K562 (cell line): Measurements from ENCODE around the gene RETNLB. TPM values are rescaled to one million over a fixed set of nuclear protein-coding genes. Genes with fewer than 3 reads are reported as not detected.

ENCODE experiments used
- ATAC-seq: fragments of 200-7000 bp; cut with Tn5 transposase; 3 replicates; pipeline ENCODE4 v1.9.1; 2020; ENCODE audit warnings: moderate library complexity
- BruUV-seq: library from RNA; stranded (reverse); fragments of 400-500 nt; replicated peaks from 2 replicates; lab custom pipeline; 2021; lab: Mats Ljungman, UMichigan
- CTCF ChIA-PET: fragments of 300-600 bp; formaldehyde crosslinking; extraction: SDS; loops from one replicate; lab custom pipeline; 2021; ENCODE audit warnings: low intra/inter-chr PET ratio; lab: Yijun Ruan, JAX
- POLR2A ChIA-PET: fragments of 300-600, 350-650 bp; sonication (Branson Sonifier 250); formaldehyde crosslinking; extraction: SDS; loops from one replicate; lab custom pipeline; 2021; ENCODE audit warnings: antibody characterized with exemption, inconsistent platforms; lab: Yijun Ruan, JAX
- DNase-seq, 4 experiments: peaks; one replicate each; pipeline versions ENCODE4 v3.0.0 to v3.0.0-alpha.2; 2011 to 2018; ENCODE audit warnings: low spot score in 3 of 4, mixed read lengths in 3 of 4; ENCODE audit errors: extremely low read depth in 1 of 4
- FAIRE-seq: peaks from 2 replicates; lab custom pipeline; 2011; peaks lifted over from hg19 to GRCh38; lab: Jason Lieb, UNC
- H2AFZ ChIP-seq: 2 replicates; pipeline ENCODE4 v1.6.0; 2011; ENCODE audit warnings: low read depth, low read length, control low read depth, inconsistent platforms
- H3K27ac ChIP-seq: fragments of 200-600 bp; 3 replicates; pipeline ENCODE4 v1.8.0; 2011; ENCODE audit warnings: low read depth, mild to moderate bottlenecking, control low read depth, inconsistent platforms, low read length, moderate library complexity, mixed read lengths; ENCODE audit errors: extremely low read depth
- H3K27me3 ChIP-seq, 2 experiments: fragments of 300-600 bp in 1 of 2; 2 replicates in 1 of 2; 3 replicates in 1 of 2; pipeline versions ENCODE4 v1.6.0 to v1.8.0; 2011; ENCODE audit warnings: inconsistent platforms in 2 of 2, low read length in 2 of 2, mild to moderate bottlenecking in 1 of 2, mixed read lengths in 1 of 2, moderate library complexity in 1 of 2; ENCODE audit not compliant: control insufficient read depth in 2 of 2, insufficient read depth in 2 of 2
- H3K36me3 ChIP-seq: fragments of 300-600 bp; 3 replicates; pipeline ENCODE4 v1.8.0; 2011; ENCODE audit warnings: mild to moderate bottlenecking, low read length, inconsistent platforms; ENCODE audit not compliant: control insufficient read depth, insufficient read depth
- H3K4me1 ChIP-seq, 2 experiments: fragments of 200-600 bp in 1 of 2; replicated peaks in 1 of 2; 2 replicates in 1 of 2; 3 replicates in 1 of 2; pipeline versions ENCODE4 v1.5.1 to v1.8.0; 2011; ENCODE audit warnings: inconsistent platforms in 2 of 2, low read length in 2 of 2, mild to moderate bottlenecking in 1 of 2, mixed read lengths in 1 of 2, moderate library complexity in 1 of 2; ENCODE audit not compliant: control insufficient read depth in 2 of 2, insufficient read depth in 2 of 2
- H3K4me2 ChIP-seq: 2 replicates; pipeline ENCODE4 v1.6.1; 2011; ENCODE audit warnings: low read length, control low read depth, inconsistent platforms, mixed read lengths; ENCODE audit not compliant: insufficient read depth
- H3K4me3 ChIP-seq: fragments of 200-600 bp; sonication (generic), shearing (Covaris generic); 2 replicates; pipeline ENCODE4 v1.5.1; 2016; ENCODE audit warnings: control low read depth, inconsistent platforms
- H3K79me2 ChIP-seq: fragments of 200-600 bp; 3 replicates; pipeline ENCODE4 v1.8.0; 2011; ENCODE audit warnings: low read length, inconsistent platforms; ENCODE audit not compliant: control insufficient read depth, insufficient read depth
- H3K9ac ChIP-seq, 2 experiments: 2 replicates each; pipeline versions ENCODE4 v1.6.0 to v1.6.1; 2011; ENCODE audit warnings: low read depth in 2 of 2, low read length in 2 of 2, control low read depth in 1 of 2, inconsistent platforms in 1 of 2, mild to moderate bottlenecking in 1 of 2, mixed read lengths in 1 of 2; ENCODE audit not compliant: insufficient read depth in 1 of 2
- H3K9me1 ChIP-seq: one replicate; pipeline ENCODE4 v1.6.0; 2011; ENCODE audit warnings: inconsistent platforms, mild to moderate bottlenecking, low read length, moderate library complexity; ENCODE audit not compliant: control insufficient read depth, insufficient read depth
- H3K9me3 ChIP-seq: replicated peaks from 2 replicates; pipeline ENCODE4 v1.5.1; 2011; ENCODE audit warnings: low read depth, low read length, inconsistent platforms; ENCODE audit not compliant: control insufficient read depth, insufficient read depth
- H4K20me1 ChIP-seq: replicated peaks from 2 replicates; pipeline ENCODE4 v1.6.1; 2011; ENCODE audit warnings: low read length, inconsistent platforms, mixed read lengths; ENCODE audit not compliant: control insufficient read depth, insufficient read depth
- CBFA2T3 ChIP-seq: fragments of 450-650 bp; IDR thresholded peaks from 2 replicates; pipeline ENCODE4 v1.6.1; 2017
- SAP30 ChIP-seq: fragments of 200-600 bp; sonication (generic); IDR thresholded peaks from 2 replicates; pipeline ENCODE4 v1.6.1; 2012; ENCODE audit warnings: borderline replicate concordance, low read depth, mild to moderate bottlenecking, moderate library complexity, low read length, control low read depth, inconsistent platforms; ENCODE audit not compliant: insufficient read depth, poor library complexity, severe bottlenecking
- SRSF3 ChIP-seq: fragments of 200-400 bp; formaldehyde crosslinking; IDR thresholded peaks from 2 replicates; pipeline ENCODE4 v1.6.1; 2016; ENCODE audit warnings: mild to moderate bottlenecking, low read length, moderate library complexity; ENCODE audit not compliant: insufficient read depth
- TAL1 ChIP-seq: fragments of 450-650 bp; IDR thresholded peaks from 2 replicates; pipeline ENCODE4 v1.6.1; 2016; ENCODE audit warnings: mild to moderate bottlenecking
- YY1 ChIP-seq, 3 experiments: IDR thresholded peaks; 2 replicates each; pipeline ENCODE4 v1.6.1; 2011; ENCODE audit warnings: low read length in 2 of 3, mild to moderate bottlenecking in 2 of 3, moderate library complexity in 2 of 3, borderline replicate concordance in 1 of 3, control low read depth in 1 of 3, low read depth in 1 of 3; ENCODE audit not compliant: insufficient read depth in 3 of 3, insufficient replicate concordance in 2 of 3, control insufficient read depth in 1 of 3, insufficient read length in 1 of 3; ENCODE audit errors: extremely low read depth in 1 of 3
- ZNF444 ChIP-seq: fragments of 250-450 bp; sonication (Bioruptor Pico); IDR thresholded peaks from 2 replicates; pipeline ENCODE4 v1.4.0; 2020; ENCODE audit warnings: mild to moderate bottlenecking, moderate library complexity
- WGBS: fragments of 100-300 bp; shearing (Covaris generic); methylation state at CpG from one replicate; pipeline ENCODE4 v1.1.6; 2016; ENCODE audit warnings: low coverage, mixed read lengths; ENCODE audit not compliant: insufficient coverage; ENCODE audit errors: missing lambda C conversion rate; 5-methylcytosine and 5-hydroxymethylcytosine counted together
- in situ Hi-C: fragments of 300-500 bp; cut with MboI; formaldehyde crosslinking; loops from 4 replicates; pipeline ENCODE4 v1.15.0; 2018; ENCODE audit warnings: inconsistent platforms, mixed read lengths
- intact Hi-C: fragments of 100-400 bp; cut with micrococcal nuclease; formaldehyde crosslinking; loops from 2 replicates; pipeline ENCODE4 v1.14.2; 2022
- polyA plus RNA-seq, 8 experiments: library from polyadenylated mRNA; depleted of rRNA in 4 of 8; stranded (reverse) in 5 of 8; unstranded in 3 of 8; fragments of >200 nt; fragmentation: Nextera tagmentation in 2 of 8; fragmentation: Illumina TruSeq in 1 of 8; extraction: Ambion mirVana in 2 of 8; extraction: Trizol in 1 of 8; gene quantifications; 2 replicates each; pipeline versions ENCODE4 v1.2.1 to v1.2.3, GENCODE V29; 2011 to 2014; ENCODE audit warnings: inconsistent platforms in 1 of 8, missing spikeins in 1 of 8
- total RNA-seq, 7 experiments: library from RNA; depleted of rRNA in 6 of 7; stranded (reverse); fragments of >200 nt in 6 of 7; fragmentation: Illumina TruSeq in 2 of 7; extraction: Trizol in 2 of 7; gene quantifications; 2 replicates each; pipeline versions ENCODE4 v1.2.1 to v1.2.3, GENCODE V29; 2011 to 2021; ENCODE audit warnings: low replicate concordance in 1 of 7
- TF ChIP-seq, protein P1 (sequence below): sonication (generic); formaldehyde crosslinking; IDR thresholded peaks from 2 replicates; pipeline ENCODE4 v1.8.0; 2022; ENCODE audit warnings: mild to moderate bottlenecking, missing genetic modification reagents
- TF ChIP-seq, protein P2 (sequence below): fragments of 200-800 bp; sonication (Bioruptor generic); IDR thresholded peaks from 2 replicates; pipeline ENCODE4 v1.6.1; 2017; ENCODE audit warnings: missing genetic modification characterization, missing compliant biosample characterization
- TF ChIP-seq, protein P3 (sequence below): fragments of 450-650 bp; IDR thresholded peaks from 2 replicates; pipeline ENCODE4 v1.6.1; 2014; ENCODE audit warnings: low read depth, mild to moderate bottlenecking, moderate library complexity, borderline replicate concordance

Gene RETNLB
- total and polyA plus RNA-seq, 9 of the 15 experiments (the other 6 are each of a cell fraction or from before 2014, with no cell fraction given) = not detected

DNA sequence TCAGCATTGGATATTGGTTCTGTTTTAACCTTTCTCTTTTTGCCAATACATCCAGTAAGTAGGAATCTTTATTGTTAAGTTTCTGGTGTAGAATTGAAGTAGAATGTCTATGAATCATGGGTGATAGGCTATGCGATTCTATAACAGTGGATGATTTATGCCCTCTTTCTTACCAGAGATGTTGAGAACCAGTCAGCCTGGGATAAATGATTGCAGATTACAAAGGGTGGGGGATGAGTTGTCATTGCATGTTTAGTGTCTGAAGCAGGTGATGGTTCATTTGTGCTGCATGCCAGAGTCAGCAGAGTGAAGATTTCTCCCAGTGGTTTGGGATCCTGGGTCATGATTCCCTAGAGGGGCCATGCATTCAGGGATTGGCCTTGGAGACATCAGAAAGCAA lies 14.3 kb downstream of the RETNLB start:
- ChIA-PET POLR2A (no interaction called here), CTCF (no interaction called here)
- no peak for ATAC-seq
- TF ChIP-seq SAP30 = no peak
- no peak for TF ChIP-seq SRSF3
- TF ChIP-seq, protein P1, sequence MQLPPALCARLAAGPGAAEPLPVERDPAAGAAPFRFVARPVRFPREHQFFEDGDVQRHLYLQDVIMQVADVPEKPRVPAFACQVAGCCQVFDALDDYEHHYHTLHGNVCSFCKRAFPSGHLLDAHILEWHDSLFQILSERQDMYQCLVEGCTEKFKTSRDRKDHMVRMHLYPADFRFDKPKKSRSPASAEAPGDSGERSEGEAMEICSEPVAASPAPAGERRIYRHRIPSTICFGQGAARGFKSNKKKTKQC (CRISPR knock-in tag) = no peak
- TF ChIP-seq CBFA2T3 = no peak
- TF ChIP-seq YY1 (IDR thresholded peaks at IDR 0.05; ENCODE audit: borderline replicate concordance in 1 of 3, control insufficient read depth in 1 of 3, extremely low read depth in 1 of 3, insufficient read depth in 3 of 3, insufficient read length in 1 of 3, insufficient replicate concordance in 2 of 3, low read depth in 1 of 3, low read length in 2 of 3) = no peak
- no peak for TF ChIP-seq TAL1
- TF ChIP-seq, protein P2, sequence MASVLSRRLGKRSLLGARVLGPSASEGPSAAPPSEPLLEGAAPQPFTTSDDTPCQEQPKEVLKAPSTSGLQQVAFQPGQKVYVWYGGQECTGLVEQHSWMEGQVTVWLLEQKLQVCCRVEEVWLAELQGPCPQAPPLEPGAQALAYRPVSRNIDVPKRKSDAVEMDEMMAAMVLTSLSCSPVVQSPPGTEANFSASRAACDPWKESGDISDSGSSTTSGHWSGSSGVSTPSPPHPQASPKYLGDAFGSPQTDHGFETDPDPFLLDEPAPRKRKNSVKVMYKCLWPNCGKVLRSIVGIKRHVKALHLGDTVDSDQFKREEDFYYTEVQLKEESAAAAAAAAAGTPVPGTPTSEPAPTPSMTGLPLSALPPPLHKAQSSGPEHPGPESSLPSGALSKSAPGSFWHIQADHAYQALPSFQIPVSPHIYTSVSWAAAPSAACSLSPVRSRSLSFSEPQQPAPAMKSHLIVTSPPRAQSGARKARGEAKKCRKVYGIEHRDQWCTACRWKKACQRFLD (CRISPR knock-in tag) = no peak
- TF ChIP-seq ZNF444 (CRISPR knock-in tag) = no peak
- TF ChIP-seq, protein P3, sequence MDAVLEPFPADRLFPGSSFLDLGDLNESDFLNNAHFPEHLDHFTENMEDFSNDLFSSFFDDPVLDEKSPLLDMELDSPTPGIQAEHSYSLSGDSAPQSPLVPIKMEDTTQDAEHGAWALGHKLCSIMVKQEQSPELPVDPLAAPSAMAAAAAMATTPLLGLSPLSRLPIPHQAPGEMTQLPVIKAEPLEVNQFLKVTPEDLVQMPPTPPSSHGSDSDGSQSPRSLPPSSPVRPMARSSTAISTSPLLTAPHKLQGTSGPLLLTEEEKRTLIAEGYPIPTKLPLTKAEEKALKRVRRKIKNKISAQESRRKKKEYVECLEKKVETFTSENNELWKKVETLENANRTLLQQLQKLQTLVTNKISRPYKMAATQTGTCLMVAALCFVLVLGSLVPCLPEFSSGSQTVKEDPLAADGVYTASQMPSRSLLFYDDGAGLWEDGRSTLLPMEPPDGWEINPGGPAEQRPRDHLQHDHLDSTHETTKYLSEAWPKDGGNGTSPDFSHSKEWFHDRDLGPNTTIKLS = no peak
- WGBS = 0% methylated on average over 1 of the region's 1 CpG
- H4K20me1 ChIP-seq = no peaks in the 10 kb centered on the region
- H3K4me1 ChIP-seq = no peaks in the 10 kb centered on the region
- H3K4me2 ChIP-seq = no peak overlapping the region
- no TSS peak for BruUV-seq
- H3K27ac ChIP-seq = no peak overlapping the region
- intact Hi-C loops (no loop called here), in situ Hi-C loops (no loop called here)
- no peaks in the 10 kb centered on the region for H3K36me3 ChIP-seq
- FAIRE-seq = no peak
- H2AFZ ChIP-seq = no peak overlapping the region
- no peaks in the 10 kb centered on the region for H3K9me1 ChIP-seq
- H3K79me2 ChIP-seq = no peaks in the 10 kb centered on the region
- H3K9me3 ChIP-seq = no peaks in the 10 kb centered on the region
- no peak overlapping the region for H3K9ac ChIP-seq
- H3K4me3 ChIP-seq = no peak overlapping the region
- DNase-seq = no peak
- H3K27me3 ChIP-seq = no peaks in the 10 kb centered on the region
